WTC11 (cell line): ENCODE results near the gene INPP4B.

Experiments used
- CTCF ChIP-seq: fragments of 200-600 bp; IDR thresholded peaks from 2 replicates; pipeline ENCODE4 v1.8.0; 2022; ENCODE audit warnings: antibody characterized with exemption
- E2F1 ChIP-seq: sonication (generic); formaldehyde crosslinking; IDR thresholded peaks from 2 replicates; pipeline ENCODE4 v1.8.0; 2022; ENCODE audit warnings: mild to moderate bottlenecking, missing genetic modification reagents
- E2F5 ChIP-seq: sonication (generic); formaldehyde crosslinking; IDR thresholded peaks from 2 replicates; pipeline ENCODE4 v1.8.1; 2022; ENCODE audit warnings: mild to moderate bottlenecking, moderate library complexity, missing genetic modification reagents
- FOXP4 ChIP-seq: sonication (generic); formaldehyde crosslinking; IDR thresholded peaks from 2 replicates; pipeline ENCODE4 v1.8.0; 2022; ENCODE audit warnings: mild to moderate bottlenecking, missing genetic modification reagents
- JUN ChIP-seq: sonication (generic); formaldehyde crosslinking; IDR thresholded peaks from 2 replicates; pipeline ENCODE4 v1.8.0; 2023; ENCODE audit warnings: mild to moderate bottlenecking, missing genetic modification reagents
- MXD4 ChIP-seq: fragments of 250-450 bp; sonication (Bioruptor Pico); IDR thresholded peaks from 2 replicates; pipeline ENCODE4 v1.8.0; 2021; ENCODE audit warnings: mild to moderate bottlenecking, moderate library complexity, borderline replicate concordance
- MYBL2 ChIP-seq: sonication (generic); formaldehyde crosslinking; IDR thresholded peaks from 2 replicates; pipeline ENCODE4 v1.8.1; 2023; ENCODE audit warnings: mild to moderate bottlenecking, moderate library complexity, missing genetic modification reagents
- NR1H2 ChIP-seq: sonication (generic); formaldehyde crosslinking; IDR thresholded peaks from 2 replicates; pipeline ENCODE4 v1.9.0; 2021; ENCODE audit warnings: mild to moderate bottlenecking, moderate library complexity, missing genetic modification reagents
- ZNF263 ChIP-seq: sonication (generic); formaldehyde crosslinking; IDR thresholded peaks from 2 replicates; pipeline ENCODE4 v1.8.1; 2022; ENCODE audit warnings: low read depth, mild to moderate bottlenecking, moderate library complexity, missing genetic modification reagents
- ZNF671 ChIP-seq: fragments of 250-450 bp; sonication (Bioruptor Pico); IDR thresholded peaks from 2 replicates; pipeline ENCODE4 v1.8.0; 2021; ENCODE audit warnings: mild to moderate bottlenecking
- TF ChIP-seq, protein P1 (sequence below): sonication (generic); formaldehyde crosslinking; IDR thresholded peaks from 2 replicates; pipeline ENCODE4 v1.8.0; 2022; ENCODE audit warnings: mild to moderate bottlenecking, missing genetic modification reagents

DNA sequence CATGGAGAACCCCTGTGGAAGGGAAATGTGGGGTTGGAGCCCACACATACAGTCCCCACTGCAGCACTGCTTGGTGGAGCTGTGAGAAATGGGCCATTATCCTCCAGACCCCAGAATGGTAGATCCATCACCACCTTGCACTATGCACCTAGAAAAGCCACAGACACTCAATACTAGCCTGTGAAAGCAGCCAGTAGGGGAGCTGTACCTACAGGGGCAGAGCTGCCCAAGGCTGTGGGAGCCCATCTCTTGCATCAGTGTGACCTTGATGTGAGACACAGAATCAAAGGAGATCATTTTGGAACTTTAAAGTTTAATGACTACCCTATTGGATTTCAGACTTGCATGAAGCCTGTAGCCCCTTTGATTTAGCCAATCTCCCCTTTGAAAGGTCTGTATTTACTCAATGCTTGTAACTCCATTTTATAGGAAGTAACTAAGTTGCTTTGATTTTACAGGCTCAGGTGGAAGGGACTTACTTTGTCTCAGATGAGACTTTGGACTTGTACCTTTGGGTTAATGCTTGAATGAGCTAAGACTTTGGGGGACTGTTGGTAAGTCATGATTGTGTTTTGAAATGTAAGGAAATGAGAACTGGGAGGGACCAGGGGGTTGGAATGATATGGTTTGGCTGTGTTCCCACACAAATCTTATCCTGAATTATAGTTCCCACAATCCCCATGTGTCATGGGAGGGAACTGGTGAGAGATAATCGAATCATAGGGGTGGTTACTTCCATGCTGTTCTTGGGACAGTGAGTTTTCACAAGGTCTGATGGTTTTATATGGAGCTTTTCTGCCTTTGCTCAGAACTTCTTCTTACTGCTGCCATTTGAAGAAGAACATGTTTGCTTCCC, 352.6 kb downstream of the INPP4B start:
- TF ChIP-seq CTCF (no peak), JUN (CRISPR knock-in tag) (no peak), FOXP4 (CRISPR knock-in tag) (no peak), NR1H2 (CRISPR knock-in tag) (no peak), E2F1 (CRISPR knock-in tag) (no peak), ZNF671 (CRISPR knock-in tag) (no peak), MXD4 (CRISPR knock-in tag) (no peak), ZNF263 (CRISPR knock-in tag) (no peak), MYBL2 (CRISPR knock-in tag) (no peak), E2F5 (CRISPR knock-in tag) (no peak)
- TF ChIP-seq, protein P1, sequence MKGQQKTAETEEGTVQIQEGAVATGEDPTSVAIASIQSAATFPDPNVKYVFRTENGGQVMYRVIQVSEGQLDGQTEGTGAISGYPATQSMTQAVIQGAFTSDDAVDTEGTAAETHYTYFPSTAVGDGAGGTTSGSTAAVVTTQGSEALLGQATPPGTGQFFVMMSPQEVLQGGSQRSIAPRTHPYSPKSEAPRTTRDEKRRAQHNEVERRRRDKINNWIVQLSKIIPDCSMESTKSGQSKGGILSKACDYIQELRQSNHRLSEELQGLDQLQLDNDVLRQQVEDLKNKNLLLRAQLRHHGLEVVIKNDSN (CRISPR knock-in tag), result no peak
